Stomach smooth muscle (tissue), 2 donors: ENCODE data around the gene WDR59.
"Not testable (repeated sequence)": the region's sequence is repeated elsewhere in the genome, so short reads cannot be mapped to it uniquely, and the experiment has no call there.

Source experiments
- H3K27ac ChIP-seq: one replicate; pipeline ENCODE4 v1.7.0; 2013; ENCODE audit warnings: mild to moderate bottlenecking, low read length, inconsistent platforms
- H3K27me3 ChIP-seq, 2 donors: one replicate each; pipeline ENCODE4 v1.7.0; 2013; ENCODE audit warnings: low read length in 2 of 2; ENCODE audit not compliant: insufficient read depth in 2 of 2, control insufficient read depth in 1 of 2
- H3K36me3 ChIP-seq, 2 donors: one replicate each; pipeline ENCODE4 v1.7.0; 2013; ENCODE audit warnings: low read length in 2 of 2; ENCODE audit not compliant: control insufficient read depth in 2 of 2, insufficient read depth in 2 of 2
- H3K4me1 ChIP-seq: one replicate; pipeline ENCODE4 v1.7.0; 2013; ENCODE audit warnings: low read length; ENCODE audit not compliant: control insufficient read depth, insufficient read depth
- H3K4me3 ChIP-seq, 2 donors: one replicate each; pipeline ENCODE4 v1.7.0; 2013; ENCODE audit warnings: low read length in 2 of 2
- H3K9ac ChIP-seq, 2 donors: one replicate each; pipeline ENCODE4 v1.7.0; 2013; ENCODE audit warnings: low read length in 2 of 2, mild to moderate bottlenecking in 1 of 2
- H3K9me3 ChIP-seq, 2 donors: one replicate each; pipeline ENCODE4 v1.7.0; 2013; ENCODE audit warnings: low read length in 2 of 2; ENCODE audit not compliant: control insufficient read depth in 2 of 2
- donor health status: healthy.
- donor health status: Pancreatic carcinoma.

Gene WDR59, protein sequence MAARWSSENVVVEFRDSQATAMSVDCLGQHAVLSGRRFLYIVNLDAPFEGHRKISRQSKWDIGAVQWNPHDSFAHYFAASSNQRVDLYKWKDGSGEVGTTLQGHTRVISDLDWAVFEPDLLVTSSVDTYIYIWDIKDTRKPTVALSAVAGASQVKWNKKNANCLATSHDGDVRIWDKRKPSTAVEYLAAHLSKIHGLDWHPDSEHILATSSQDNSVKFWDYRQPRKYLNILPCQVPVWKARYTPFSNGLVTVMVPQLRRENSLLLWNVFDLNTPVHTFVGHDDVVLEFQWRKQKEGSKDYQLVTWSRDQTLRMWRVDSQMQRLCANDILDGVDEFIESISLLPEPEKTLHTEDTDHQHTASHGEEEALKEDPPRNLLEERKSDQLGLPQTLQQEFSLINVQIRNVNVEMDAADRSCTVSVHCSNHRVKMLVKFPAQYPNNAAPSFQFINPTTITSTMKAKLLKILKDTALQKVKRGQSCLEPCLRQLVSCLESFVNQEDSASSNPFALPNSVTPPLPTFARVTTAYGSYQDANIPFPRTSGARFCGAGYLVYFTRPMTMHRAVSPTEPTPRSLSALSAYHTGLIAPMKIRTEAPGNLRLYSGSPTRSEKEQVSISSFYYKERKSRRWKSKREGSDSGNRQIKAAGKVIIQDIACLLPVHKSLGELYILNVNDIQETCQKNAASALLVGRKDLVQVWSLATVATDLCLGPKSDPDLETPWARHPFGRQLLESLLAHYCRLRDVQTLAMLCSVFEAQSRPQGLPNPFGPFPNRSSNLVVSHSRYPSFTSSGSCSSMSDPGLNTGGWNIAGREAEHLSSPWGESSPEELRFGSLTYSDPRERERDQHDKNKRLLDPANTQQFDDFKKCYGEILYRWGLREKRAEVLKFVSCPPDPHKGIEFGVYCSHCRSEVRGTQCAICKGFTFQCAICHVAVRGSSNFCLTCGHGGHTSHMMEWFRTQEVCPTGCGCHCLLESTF

DNA sequence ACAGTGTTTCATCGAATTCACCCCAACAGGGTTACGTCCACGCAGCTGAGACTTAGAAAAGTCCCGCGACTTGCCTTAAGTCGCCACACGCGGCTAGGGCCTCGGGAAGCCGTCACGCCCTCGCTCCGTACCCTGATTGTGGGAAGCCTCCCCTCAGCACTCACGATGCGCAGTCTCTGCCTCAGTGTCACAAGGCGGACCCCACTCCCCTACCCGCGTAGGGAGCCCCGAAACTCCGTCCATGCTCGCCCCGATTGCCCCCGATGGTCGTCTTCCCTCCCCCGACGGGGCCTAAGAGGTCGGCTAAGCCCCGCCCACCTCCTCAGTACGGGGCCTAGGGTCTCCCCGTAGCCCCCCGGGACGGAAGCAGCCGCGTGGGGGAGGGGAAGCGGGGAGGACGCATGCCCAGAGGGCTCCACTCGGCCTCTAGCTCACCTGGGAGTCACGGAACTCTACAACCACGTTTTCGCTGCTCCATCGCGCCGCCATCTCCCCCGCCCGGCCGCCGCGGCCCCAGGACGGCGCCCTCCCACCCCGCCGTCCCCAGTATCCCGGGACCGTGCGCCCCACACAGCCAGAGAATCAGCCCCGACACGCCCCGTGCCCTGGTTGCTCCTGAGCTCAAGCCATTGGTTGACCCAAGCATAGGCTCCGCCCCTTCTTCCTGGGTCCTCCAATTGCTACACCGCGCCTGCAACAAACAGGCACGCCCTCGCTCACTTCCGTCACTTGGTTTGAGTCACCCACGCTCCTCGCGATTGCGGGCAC lies at the start of gene WDR59:
TSS of gene WDR59 (minus strand) at position 595 of the 768 bp plus-strand sequence. CDS start at position 489, 106 bp downstream.
- Histone ChIP-seq H3K4me1 (peaks cover 9% of the 10 kb centered on the region), H3K9me3 (no peaks in the 10 kb centered on the region), H3K27me3 (no peaks in the 10 kb centered on the region), H3K9ac (peak within 1 kb of the TSS; percentile 88 to 96), H3K27ac (no peak within 1 kb of the TSS), H3K36me3 (no peaks in the 10 kb centered on the region), H3K4me3 (peak within 1 kb of the TSS; percentile 99)

DNA sequence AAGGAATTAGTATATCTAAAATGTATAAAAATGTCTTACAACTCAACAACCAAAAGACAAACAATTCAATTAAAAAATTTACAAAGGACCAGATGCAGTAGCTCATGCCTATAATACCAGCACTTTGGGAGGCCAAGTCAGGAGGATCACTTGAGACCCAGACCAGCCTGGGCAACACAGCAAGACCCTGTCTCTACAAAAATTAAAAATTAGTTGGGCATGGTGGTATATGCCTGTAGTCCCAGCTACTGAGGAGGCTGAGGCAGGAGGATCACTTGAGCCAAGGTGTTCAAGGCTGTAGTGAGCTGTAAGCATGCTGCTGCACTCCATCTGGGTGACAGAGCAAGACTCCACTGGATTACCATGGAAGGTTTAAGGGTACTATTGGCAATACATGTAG lies 47.7 kb upstream of the WDR59 start:
- Histone ChIP-seq H3K27ac (no peak overlapping the region), H3K4me1 (no peaks in the 10 kb centered on the region), H3K27me3 (no peaks in the 10 kb centered on the region), H3K4me3 (no peak overlapping the region), H3K36me3 (peaks cover 0 to 1% of the 10 kb centered on the region in 2 donors), H3K9ac (no peak overlapping the region), H3K9me3 (peaks cover 0 to 3% of the 10 kb centered on the region in 2 donors)

DNA sequence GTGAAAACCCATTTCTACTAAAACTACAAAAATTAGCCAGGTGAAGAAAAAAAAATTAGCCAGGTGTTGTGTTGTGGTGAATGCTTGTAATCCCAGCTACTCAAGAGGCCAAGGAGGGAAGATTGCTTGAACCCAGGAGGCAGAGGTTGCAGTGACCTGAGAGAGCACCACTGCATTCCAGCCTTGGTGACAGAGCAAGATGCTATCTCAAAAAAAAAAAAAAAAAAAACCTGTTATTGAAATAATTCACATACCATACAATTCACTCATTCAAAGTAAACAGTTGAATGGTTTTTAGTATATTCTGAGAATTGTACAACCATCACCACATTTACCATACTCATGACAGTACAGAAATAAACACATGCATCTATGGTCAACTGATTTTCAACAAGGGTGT lies 44.9 kb upstream of the WDR59 start:
- Histone ChIP-seq H3K9ac (no peak overlapping the region), H3K9me3 (no peaks in the 10 kb centered on the region), H3K4me1 (no peaks in the 10 kb centered on the region), H3K4me3 (no peak overlapping the region), H3K27ac (no peak overlapping the region), H3K27me3 (no peaks in the 10 kb centered on the region), H3K36me3 (no peaks in the 10 kb centered on the region)

DNA sequence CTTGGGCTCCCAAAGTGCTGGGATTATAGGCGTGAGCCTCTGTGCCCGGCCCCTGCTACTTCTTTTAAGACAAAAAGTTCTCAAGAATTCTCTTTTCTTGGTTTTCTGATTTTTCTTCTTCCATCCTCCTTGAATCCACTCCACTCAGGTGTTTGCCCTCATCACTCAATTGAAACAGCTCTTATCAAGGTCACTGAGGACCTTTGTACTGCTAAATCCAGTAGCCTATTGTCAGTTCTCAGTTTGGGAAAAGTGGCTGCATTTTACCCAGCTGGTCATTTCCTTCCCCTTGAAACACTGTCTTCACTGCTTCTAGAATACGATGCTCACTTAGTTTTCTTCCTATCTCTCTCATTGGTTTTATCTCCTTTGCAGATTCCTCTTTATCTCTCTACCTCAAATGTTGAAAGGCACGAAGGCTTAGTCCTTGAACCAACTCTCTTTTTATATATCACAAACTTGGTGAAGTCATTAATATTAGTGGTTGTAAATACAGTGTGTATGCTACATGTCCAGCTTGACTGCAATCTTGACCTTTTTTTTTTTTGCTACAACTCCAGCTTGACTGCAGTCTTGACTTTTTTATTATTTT lies 43.7 kb upstream of the WDR59 start:
- no peaks in the 10 kb centered on the region for H3K4me1 ChIP-seq
- no peaks in the 10 kb centered on the region for H3K27me3 ChIP-seq
- no peaks in the 10 kb centered on the region for H3K36me3 ChIP-seq
- H3K9me3 ChIP-seq, result no peaks in the 10 kb centered on the region
- H3K27ac ChIP-seq, result no peak overlapping the region
- no peak overlapping the region for H3K9ac ChIP-seq
- no peak overlapping the region for H3K4me3 ChIP-seq

DNA sequence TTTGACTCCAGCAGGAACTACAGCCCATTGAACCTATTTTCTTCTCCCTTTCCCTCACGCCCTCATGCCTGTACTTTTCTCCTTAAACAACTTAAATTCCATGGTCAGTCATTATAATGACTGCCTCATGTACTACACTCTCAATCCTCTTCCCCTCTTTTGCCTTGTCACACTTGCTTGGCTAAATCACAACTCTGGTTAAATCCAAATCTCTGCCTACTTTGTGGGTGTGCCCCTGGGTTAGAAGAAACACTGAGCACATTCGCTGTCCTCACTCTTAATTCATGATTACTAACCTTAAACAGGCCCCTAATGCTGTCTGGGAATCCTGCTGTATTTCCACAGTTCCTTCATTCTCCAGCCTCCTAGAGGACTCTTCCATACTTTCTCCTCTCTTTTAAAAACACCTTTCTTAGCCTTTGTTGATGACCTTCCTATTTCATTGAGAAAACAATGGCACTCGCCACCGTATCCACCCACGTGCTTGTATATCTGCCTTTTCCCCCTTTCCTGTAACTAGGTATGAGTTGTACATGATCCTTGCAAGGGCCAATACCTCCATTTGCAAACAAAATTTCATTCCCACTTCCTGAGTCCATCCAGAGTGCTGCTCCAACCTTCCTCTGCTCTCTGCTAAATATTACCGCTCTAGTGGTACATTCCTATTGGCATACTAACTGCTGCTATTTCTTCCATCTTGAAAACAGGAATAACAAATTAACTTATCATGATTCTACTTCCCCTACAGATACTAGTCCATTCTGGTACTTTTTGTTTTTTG lies 42.8 kb upstream of the WDR59 start:
- Histone ChIP-seq H3K4me1 (no peaks in the 10 kb centered on the region), H3K27ac (no peak overlapping the region), H3K4me3 (no peak overlapping the region), H3K9me3 (no peaks in the 10 kb centered on the region), H3K36me3 (no peaks in the 10 kb centered on the region), H3K9ac (no peak overlapping the region), H3K27me3 (no peaks in the 10 kb centered on the region)

DNA sequence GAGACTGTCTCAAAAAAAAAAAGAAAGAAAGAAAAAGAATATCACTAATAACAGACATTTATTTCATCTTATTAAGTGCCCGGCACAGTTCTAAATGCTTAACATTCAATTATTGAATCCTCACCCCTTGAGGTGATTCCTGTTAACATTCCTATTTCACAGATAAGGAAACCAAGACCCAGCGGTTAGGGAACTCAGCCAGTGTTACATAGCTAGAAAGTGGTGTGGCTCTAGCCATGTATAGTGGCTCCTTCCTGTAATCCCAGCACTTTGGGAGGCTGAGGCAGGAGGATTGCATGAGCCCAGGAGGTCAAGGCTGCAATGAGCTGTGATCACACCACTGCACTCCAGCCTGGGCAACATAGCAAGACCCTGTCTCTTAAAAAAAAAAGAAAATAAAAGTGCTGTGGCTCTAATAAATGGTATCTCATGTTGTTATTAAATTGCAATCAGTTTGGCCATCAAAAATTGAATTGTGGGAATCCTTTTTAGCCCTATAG lies 42.0 kb upstream of the WDR59 start:
- peak overlapping the region in 1 of 2 donors; percentile 15 for H3K9ac ChIP-seq
- H3K27me3 ChIP-seq, result no peaks in the 10 kb centered on the region
- no peak overlapping the region for H3K4me3 ChIP-seq
- no peaks in the 10 kb centered on the region for H3K4me1 ChIP-seq
- H3K36me3 ChIP-seq, result no peaks in the 10 kb centered on the region
- H3K27ac ChIP-seq, result peak overlapping the region; percentile 64
- H3K9me3 ChIP-seq, result no peaks in the 10 kb centered on the region

DNA sequence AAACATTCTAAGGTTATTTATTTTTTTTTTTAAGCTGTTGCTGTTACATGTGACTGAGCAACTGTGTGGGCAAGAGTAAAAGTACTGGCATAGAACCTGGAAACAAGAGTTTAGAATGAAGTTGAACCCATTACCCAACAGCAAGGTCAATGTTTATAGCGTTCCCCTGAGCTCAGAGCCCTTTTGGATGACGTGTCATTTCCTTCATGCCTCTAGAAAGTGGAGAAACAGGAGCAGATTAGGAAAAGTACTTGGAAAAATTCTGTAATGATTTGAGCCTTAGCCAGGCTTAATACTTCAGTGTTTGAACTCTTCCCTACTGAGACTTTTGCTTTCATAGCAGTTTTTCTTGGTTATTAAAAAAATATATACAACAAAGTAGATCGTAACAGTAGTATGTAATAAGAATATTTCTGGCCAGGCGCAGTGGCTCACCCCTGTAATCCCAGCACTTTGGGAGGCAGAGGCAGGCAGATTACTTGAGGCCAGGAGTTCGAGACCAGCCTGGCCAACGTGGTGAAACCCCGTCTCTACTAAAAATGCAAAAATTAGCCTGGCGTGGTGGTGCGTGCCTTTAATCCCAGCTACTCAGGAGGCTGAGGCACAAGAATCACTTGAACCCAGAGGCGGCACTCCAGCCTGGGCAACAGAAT lies 41.4 kb upstream of the WDR59 start:
- H3K4me1 ChIP-seq, H3K9me3 ChIP-seq, H3K36me3 ChIP-seq, H3K27me3 ChIP-seq: not testable (repeated sequence)
- Histone ChIP-seq H3K4me3 (peak overlapping the region in 1 of 2 donors; percentile 40), H3K9ac (peak overlapping the region; percentile 6 to 15), H3K27ac (peak overlapping the region; percentile 64)

DNA sequence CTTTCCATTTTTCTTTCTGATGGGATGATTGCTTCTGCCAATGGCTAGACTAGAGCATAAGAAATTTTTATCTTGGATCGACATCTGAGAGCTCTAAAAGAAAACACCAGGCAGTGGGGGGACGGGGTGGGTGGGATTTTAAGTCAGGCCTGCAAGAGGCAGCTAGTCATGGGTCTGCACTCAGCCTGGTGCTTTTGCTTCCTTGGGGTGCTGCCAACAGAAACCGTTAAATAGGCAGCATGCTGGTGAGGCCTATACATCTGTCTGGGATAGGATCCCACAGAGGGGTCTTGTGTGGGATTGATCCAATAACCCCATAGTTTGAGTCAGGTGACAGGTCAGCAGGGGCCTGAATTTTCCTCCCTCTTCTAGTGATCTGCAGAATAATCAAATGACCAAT lies 40.8 kb upstream of the WDR59 start:
- Histone ChIP-seq H3K27me3 (no peaks in the 10 kb centered on the region), H3K36me3 (no peaks in the 10 kb centered on the region), H3K27ac (peak overlapping the region; percentile 64), H3K4me1 (no peaks in the 10 kb centered on the region), H3K4me3 (peak overlapping the region in 1 of 2 donors; percentile 40), H3K9me3 (peaks cover 0 to 5% of the 10 kb centered on the region in 2 donors), H3K9ac (peak overlapping the region in 1 of 2 donors; percentile 9)

DNA sequence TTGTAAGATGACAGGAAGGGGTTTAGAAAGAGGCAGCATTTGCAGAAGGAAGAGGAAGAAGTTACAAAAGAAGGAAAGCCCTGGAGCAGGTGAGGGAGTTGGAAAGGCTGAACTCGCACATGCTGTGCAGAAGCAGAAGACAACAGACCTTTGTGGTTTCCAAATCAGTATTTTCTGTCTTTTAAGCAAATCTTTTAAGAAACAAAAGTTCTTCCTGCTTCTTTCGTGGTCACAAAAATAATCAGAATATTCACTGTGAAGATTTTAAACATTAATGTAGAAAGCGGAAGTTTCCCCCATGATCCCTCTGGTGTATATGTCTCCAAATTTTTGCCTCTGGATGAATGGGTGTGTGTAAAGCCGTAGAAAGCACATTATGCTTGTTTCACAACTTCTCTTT lies 39.7 kb upstream of the WDR59 start:
- Histone ChIP-seq H3K9me3 (peaks cover 0 to 6% of the 10 kb centered on the region in 2 donors), H3K27ac (no peak overlapping the region), H3K36me3 (no peaks in the 10 kb centered on the region), H3K4me1 (no peaks in the 10 kb centered on the region), H3K4me3 (no peak overlapping the region), H3K9ac (no peak overlapping the region), H3K27me3 (no peaks in the 10 kb centered on the region)
